Measurements from ENCODE around the gene RNF186.
"Not testable (repeated sequence)": the region's sequence is repeated elsewhere in the genome, so short reads cannot be mapped to it uniquely, and the experiment has no call there.

Gene RNF186

DNA sequence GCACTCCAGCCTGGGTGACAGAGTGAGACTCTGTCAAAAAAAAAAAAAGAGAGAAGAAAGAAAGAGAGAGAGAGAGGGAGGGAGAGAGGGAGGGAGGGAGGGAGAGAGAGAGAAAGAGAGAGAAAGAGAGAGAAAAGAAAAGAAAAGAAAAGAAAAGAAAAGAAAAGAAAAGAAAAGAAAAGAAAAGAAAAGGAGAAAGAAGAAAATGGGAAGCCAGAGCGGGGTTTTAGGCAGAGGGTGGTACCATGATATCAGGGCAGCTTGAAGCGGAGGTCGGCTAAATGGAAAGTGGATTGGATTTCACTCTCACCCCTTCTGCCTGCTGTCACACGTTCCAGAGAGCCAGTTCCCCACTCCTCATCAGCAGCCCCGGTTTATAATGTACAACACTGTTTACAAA, 17.3 kb downstream of the RNF186 start:
- TF ChIP-seq, protein P1, sequence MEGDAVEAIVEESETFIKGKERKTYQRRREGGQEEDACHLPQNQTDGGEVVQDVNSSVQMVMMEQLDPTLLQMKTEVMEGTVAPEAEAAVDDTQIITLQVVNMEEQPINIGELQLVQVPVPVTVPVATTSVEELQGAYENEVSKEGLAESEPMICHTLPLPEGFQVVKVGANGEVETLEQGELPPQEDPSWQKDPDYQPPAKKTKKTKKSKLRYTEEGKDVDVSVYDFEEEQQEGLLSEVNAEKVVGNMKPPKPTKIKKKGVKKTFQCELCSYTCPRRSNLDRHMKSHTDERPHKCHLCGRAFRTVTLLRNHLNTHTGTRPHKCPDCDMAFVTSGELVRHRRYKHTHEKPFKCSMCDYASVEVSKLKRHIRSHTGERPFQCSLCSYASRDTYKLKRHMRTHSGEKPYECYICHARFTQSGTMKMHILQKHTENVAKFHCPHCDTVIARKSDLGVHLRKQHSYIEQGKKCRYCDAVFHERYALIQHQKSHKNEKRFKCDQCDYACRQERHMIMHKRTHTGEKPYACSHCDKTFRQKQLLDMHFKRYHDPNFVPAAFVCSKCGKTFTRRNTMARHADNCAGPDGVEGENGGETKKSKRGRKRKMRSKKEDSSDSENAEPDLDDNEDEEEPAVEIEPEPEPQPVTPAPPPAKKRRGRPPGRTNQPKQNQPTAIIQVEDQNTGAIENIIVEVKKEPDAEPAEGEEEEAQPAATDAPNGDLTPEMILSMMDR (conservative IDR thresholded peaks at IDR 0.05; ENCODE audit: control insufficient read depth, insufficient read depth, low read depth, low read length): no peak
- H3K4me3 ChIP-seq (ENCODE audit: control insufficient read depth, low read depth, low read length): no peak overlapping the region
- no peak for DNase-seq (ENCODE audit: low read depth)

GRCh38 chr1:19794583-19794982, 20.5 kb downstream of the RNF186 start:
- TF ChIP-seq, protein P1 (conservative IDR thresholded peaks at IDR 0.05; ENCODE audit: control insufficient read depth, insufficient read depth, low read depth, low read length): no peak
- H3K4me3 ChIP-seq (ENCODE audit: control insufficient read depth, low read depth, low read length): no peak overlapping the region
- DNase-seq (ENCODE audit: low read depth): no peak

- no peak for DNase-seq (ENCODE audit: low read depth)
- TF ChIP-seq, protein P1 (conservative IDR thresholded peaks at IDR 0.05; ENCODE audit: control insufficient read depth, insufficient read depth, low read depth, low read length): no peak
- no peak overlapping the region for H3K4me3 ChIP-seq (ENCODE audit: control insufficient read depth, low read depth, low read length)
Observed at GRCh38 chr1:19793360-19794046, 21.6 kb downstream of the RNF186 start.

DNA sequence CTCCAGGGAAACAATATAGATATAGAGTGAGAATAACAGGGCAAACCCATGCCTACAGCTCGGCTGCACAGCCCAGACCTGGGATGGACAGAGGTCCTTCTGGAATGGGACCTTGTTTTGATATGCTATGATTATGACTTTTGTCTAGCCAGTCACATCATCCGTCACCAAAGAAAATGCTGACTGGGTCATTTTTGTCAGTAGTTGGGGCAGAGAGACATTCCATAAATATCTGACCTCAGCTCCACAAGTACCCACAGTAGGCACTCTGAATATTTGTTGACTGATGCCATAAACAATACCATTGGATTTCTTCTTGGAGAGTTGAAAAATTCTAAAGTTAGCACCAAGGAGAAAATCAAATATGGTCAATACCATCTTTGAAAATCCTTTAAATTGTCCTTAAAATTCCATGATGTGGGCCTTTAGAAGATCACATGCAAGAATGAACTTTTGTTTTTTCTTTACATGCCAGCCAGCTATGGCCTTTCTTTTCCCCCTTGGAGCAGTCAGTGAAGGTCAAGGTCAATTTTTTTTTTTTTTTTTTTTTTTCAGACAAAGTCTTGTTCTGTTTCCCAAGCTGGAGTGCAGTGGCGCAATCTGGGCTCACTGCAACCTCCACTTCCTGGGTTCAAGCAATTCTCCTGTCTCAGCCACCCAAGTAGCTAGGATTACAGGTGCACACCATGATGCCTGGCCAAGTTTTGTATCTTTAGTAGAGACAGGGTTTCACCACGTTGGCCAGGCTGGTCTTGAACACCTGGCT, 22.7 kb downstream of the RNF186 start:
- H3K4me3 ChIP-seq (ENCODE audit: control insufficient read depth, low read depth, low read length): no peak overlapping the region
- TF ChIP-seq, protein P1 (conservative IDR thresholded peaks at IDR 0.05; ENCODE audit: control insufficient read depth, insufficient read depth, low read depth, low read length): no peak
- DNase-seq (ENCODE audit: low read depth): no peak

- not testable (repeated sequence) for H3K4me3 ChIP-seq (ENCODE audit: control insufficient read depth, low read depth, low read length)
- peak; percentile 51 for DNase-seq (ENCODE audit: low read depth)
Observed at GRCh38 chr1:19790061-19790975, 24.8 kb downstream of the RNF186 start.

DNA sequence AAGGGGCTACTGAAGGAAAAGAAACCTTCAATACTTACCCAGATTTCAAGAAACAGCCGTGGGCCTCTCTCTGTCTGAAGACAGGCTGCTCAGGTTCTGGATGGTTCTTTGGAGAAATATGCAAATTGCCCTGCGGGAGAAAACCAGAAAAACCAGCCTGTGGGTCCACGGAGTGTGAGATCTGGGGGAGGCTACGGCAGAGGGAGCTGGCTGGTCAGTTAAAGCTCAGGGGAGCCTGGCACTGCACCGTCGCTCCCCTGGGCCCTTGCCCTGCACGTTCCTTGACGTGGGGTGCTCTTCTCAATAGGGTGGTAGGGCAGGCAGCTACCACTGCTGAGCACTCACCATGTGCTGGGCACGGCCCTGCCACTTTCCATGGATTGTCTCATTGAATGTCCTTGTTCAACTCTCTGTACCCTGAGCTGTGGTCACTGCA, 28.1 kb downstream of the RNF186 start:
- TF ChIP-seq, protein P1 (conservative IDR thresholded peaks at IDR 0.05; ENCODE audit: control insufficient read depth, insufficient read depth, low read depth, low read length): no peak
- no peak for DNase-seq (ENCODE audit: low read depth)
- H3K4me3 ChIP-seq (ENCODE audit: control insufficient read depth, low read depth, low read length): no peak overlapping the region

All from fibroblast of mammary gland (primary cell).